WTC11 (cell line): ENCODE measurements around the gene FNDC3B. TPM values are rescaled to one million over a fixed set of nuclear protein-coding genes. Genes with fewer than 3 reads are reported as not detected.

ENCODE experiments used
- ATAC-seq: fragments of 200-7000 bp; cut with Tn5 transposase; 2 replicates; pipeline ENCODE4 v1.10.0; 2021; ENCODE audit warnings: mild to moderate bottlenecking, moderate library complexity
- CTCF ChIA-PET: fragments of 300-600 bp; sonication (Branson Sonifier 250); formaldehyde crosslinking; loops from one replicate; lab custom pipeline; 2021; ENCODE audit warnings: antibody characterized with exemption; lab: Charles Lee
- POLR2A ChIA-PET: fragments of 350-600 bp; sonication (Branson Sonifier 250); formaldehyde crosslinking; loops from one replicate; lab custom pipeline; 2021; ENCODE audit warnings: antibody characterized with exemption; lab: Charles Lee
- DNase-seq: peaks from one replicate; pipeline ENCODE4 v3.0.0; 2021; ENCODE audit warnings: low spot score
- H3K27ac Mint-ChIP-seq: 2 replicates; pipeline ENCODE4 v1.8.0; 2021; ENCODE audit warnings: mixed read lengths
- H3K27me3 Mint-ChIP-seq: 2 replicates; pipeline ENCODE4 v1.8.0; 2021; ENCODE audit warnings: low read depth, mild to moderate bottlenecking, moderate library complexity, mixed read lengths
- H3K36me3 Mint-ChIP-seq: 2 replicates; pipeline ENCODE4 v1.8.0; 2021; ENCODE audit warnings: mixed read lengths
- H3K4me1 Mint-ChIP-seq: 2 replicates; pipeline ENCODE4 v1.8.0; 2022; ENCODE audit warnings: mixed read lengths
- H3K4me3 Mint-ChIP-seq: 2 replicates; pipeline ENCODE4 v1.8.0; 2021; ENCODE audit warnings: mild to moderate bottlenecking, moderate library complexity, mixed read lengths
- H3K9me3 Mint-ChIP-seq: 2 replicates; pipeline ENCODE4 v1.8.0; 2021; ENCODE audit warnings: mixed read lengths
- AR ChIP-seq: fragments of 250-450 bp; sonication (Bioruptor Pico); IDR thresholded peaks from 2 replicates; pipeline ENCODE4 v1.9.0; 2021; ENCODE audit warnings: mild to moderate bottlenecking
- CTCF ChIP-seq: fragments of 200-600 bp; IDR thresholded peaks from 2 replicates; pipeline ENCODE4 v1.8.0; 2022; ENCODE audit warnings: antibody characterized with exemption
- E2F1 ChIP-seq: sonication (generic); formaldehyde crosslinking; IDR thresholded peaks from 2 replicates; pipeline ENCODE4 v1.8.0; 2022; ENCODE audit warnings: mild to moderate bottlenecking, missing genetic modification reagents
- ELF4 ChIP-seq: sonication (generic); formaldehyde crosslinking; IDR thresholded peaks from 2 replicates; pipeline ENCODE4 v1.8.1; 2022; ENCODE audit warnings: low read depth, mild to moderate bottlenecking, moderate library complexity, missing genetic modification reagents
- JAZF1 ChIP-seq: fragments of 250-450 bp; sonication (Bioruptor Pico); IDR thresholded peaks from 2 replicates; pipeline ENCODE4 v1.9.0; 2021; ENCODE audit warnings: moderate library complexity, mild to moderate bottlenecking, inconsistent platforms
- MYBL2 ChIP-seq: sonication (generic); formaldehyde crosslinking; IDR thresholded peaks from 2 replicates; pipeline ENCODE4 v1.8.1; 2023; ENCODE audit warnings: mild to moderate bottlenecking, moderate library complexity, missing genetic modification reagents
- NFE2L1 ChIP-seq: sonication (generic); formaldehyde crosslinking; IDR thresholded peaks from 2 replicates; pipeline ENCODE4 v1.8.1; 2023; ENCODE audit warnings: missing genetic modification reagents
- NR3C1 ChIP-seq: sonication (generic); formaldehyde crosslinking; conservative IDR thresholded peaks from 2 replicates; pipeline ENCODE4 v1.8.1; 2023; ENCODE audit warnings: low read depth, mild to moderate bottlenecking, missing genetic modification reagents
- OVOL2 ChIP-seq: fragments of 250-450 bp; sonication (Bioruptor Pico); IDR thresholded peaks from 2 replicates; pipeline ENCODE4 v1.9.0; 2021; ENCODE audit warnings: mild to moderate bottlenecking, borderline replicate concordance
- SMAD3 ChIP-seq: sonication (generic); formaldehyde crosslinking; IDR thresholded peaks from 2 replicates; pipeline ENCODE4 v1.8.0; 2022; ENCODE audit warnings: missing genetic modification reagents, mild to moderate bottlenecking, borderline replicate concordance
- SMAD4 ChIP-seq: sonication (generic); formaldehyde crosslinking; IDR thresholded peaks from 2 replicates; pipeline ENCODE4 v1.8.0; 2022; ENCODE audit warnings: mild to moderate bottlenecking, missing genetic modification reagents
- TEAD1 ChIP-seq: sonication (generic); formaldehyde crosslinking; IDR thresholded peaks from 2 replicates; pipeline ENCODE4 v1.8.0; 2022; ENCODE audit warnings: mild to moderate bottlenecking, missing genetic modification reagents
- USF1 ChIP-seq: sonication (generic); formaldehyde crosslinking; IDR thresholded peaks from 2 replicates; pipeline ENCODE4 v1.8.0; 2022; ENCODE audit warnings: mild to moderate bottlenecking, missing genetic modification reagents
- ZNF263 ChIP-seq: sonication (generic); formaldehyde crosslinking; IDR thresholded peaks from 2 replicates; pipeline ENCODE4 v1.8.1; 2022; ENCODE audit warnings: low read depth, mild to moderate bottlenecking, moderate library complexity, missing genetic modification reagents
- ZNF423 ChIP-seq: fragments of 250-450 bp; sonication (Bioruptor Pico); IDR thresholded peaks from 2 replicates; pipeline ENCODE4 v2.1.2; 2022; ENCODE audit warnings: mild to moderate bottlenecking, moderate library complexity
- ZNF671 ChIP-seq: fragments of 250-450 bp; sonication (Bioruptor Pico); IDR thresholded peaks from 2 replicates; pipeline ENCODE4 v1.8.0; 2021; ENCODE audit warnings: mild to moderate bottlenecking
- total RNA-seq: library from RNA; stranded (reverse); gene quantifications from 3 replicates; pipeline ENCODE4 v1.2.3, GENCODE V29; 2021
- TF ChIP-seq, protein P1 (sequence below): sonication (generic); formaldehyde crosslinking; IDR thresholded peaks from 2 replicates; pipeline ENCODE4 v1.8.1; 2022; ENCODE audit warnings: mild to moderate bottlenecking, missing genetic modification reagents, moderate library complexity, borderline replicate concordance
- TF ChIP-seq, protein P2 (sequence below): sonication (generic); formaldehyde crosslinking; IDR thresholded peaks from 2 replicates; pipeline ENCODE4 v1.8.1; 2023; ENCODE audit warnings: mild to moderate bottlenecking, moderate library complexity, missing genetic modification reagents
- TF ChIP-seq, protein P3 (sequence below): sonication (generic); formaldehyde crosslinking; IDR thresholded peaks from 2 replicates; pipeline ENCODE4 v1.8.1; 2023; ENCODE audit warnings: mild to moderate bottlenecking, missing genetic modification reagents, moderate library complexity

Gene FNDC3B
- total RNA-seq, 1 experiment from 2014 or later: 42.8 TPM

DNA sequence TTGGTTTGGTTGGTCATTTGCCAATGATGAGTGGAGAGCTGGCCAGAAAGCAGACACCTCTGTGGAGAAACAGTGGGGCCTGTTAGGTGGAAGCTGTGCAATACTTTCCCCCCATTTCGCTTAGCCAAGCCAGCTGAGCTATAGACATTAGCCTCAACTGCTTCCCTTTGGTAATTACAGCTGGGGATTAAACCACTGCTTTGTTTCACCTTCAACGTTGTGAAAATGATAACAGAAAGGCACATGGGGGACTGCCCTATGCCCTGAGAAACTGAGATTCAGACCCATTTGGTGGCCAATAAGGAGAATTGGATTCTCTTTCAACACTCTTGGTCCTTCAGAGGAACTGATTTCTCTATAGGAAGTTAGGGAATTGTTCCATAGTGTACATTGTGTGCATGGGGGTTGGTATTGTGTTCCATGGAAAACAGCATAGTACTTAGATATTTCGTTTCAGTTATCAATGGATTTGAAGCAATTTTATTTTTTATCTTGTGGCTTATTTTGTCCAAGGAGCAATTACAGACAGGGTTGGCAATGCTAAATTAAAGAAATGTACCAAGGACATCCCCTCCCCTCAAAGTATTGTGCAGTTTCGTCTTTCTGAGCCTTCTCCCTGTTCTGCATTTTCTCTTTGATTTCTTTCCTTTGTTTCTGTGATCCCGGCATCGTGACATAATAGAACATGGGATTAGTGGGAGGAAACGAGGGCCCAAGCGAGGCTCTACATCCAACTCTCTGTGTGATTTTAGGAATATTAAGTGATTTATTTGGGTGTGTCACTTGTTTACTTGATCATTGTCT is 194.3 kb downstream of the FNDC3B start:
- Mint-ChIP-seq H3K4me1 (peaks cover 10% of the 10 kb centered on the region; the same call in 1 of the 2 replicates), H3K27ac (no peak overlapping the region; the same call in 1 of the 2 replicates), H3K4me3 (no peak overlapping the region), H3K27me3 (no peaks in the 10 kb centered on the region), H3K9me3 (peaks cover 4% of the 10 kb centered on the region), H3K36me3 (peaks cover 7% of the 10 kb centered on the region; the same call in 1 of the 2 replicates)
- DNase-seq: no peak
- no peak for TF ChIP-seq ZNF423 (CRISPR knock-in tag)
- TF ChIP-seq, protein P1, sequence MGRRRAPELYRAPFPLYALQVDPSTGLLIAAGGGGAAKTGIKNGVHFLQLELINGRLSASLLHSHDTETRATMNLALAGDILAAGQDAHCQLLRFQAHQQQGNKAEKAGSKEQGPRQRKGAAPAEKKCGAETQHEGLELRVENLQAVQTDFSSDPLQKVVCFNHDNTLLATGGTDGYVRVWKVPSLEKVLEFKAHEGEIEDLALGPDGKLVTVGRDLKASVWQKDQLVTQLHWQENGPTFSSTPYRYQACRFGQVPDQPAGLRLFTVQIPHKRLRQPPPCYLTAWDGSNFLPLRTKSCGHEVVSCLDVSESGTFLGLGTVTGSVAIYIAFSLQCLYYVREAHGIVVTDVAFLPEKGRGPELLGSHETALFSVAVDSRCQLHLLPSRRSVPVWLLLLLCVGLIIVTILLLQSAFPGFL (CRISPR knock-in tag): no peak
- TF ChIP-seq AR (CRISPR knock-in tag): no peak
- no peak for TF ChIP-seq ZNF263 (CRISPR knock-in tag)
- no peak for TF ChIP-seq ZNF671 (CRISPR knock-in tag)
- TF ChIP-seq, protein P2, sequence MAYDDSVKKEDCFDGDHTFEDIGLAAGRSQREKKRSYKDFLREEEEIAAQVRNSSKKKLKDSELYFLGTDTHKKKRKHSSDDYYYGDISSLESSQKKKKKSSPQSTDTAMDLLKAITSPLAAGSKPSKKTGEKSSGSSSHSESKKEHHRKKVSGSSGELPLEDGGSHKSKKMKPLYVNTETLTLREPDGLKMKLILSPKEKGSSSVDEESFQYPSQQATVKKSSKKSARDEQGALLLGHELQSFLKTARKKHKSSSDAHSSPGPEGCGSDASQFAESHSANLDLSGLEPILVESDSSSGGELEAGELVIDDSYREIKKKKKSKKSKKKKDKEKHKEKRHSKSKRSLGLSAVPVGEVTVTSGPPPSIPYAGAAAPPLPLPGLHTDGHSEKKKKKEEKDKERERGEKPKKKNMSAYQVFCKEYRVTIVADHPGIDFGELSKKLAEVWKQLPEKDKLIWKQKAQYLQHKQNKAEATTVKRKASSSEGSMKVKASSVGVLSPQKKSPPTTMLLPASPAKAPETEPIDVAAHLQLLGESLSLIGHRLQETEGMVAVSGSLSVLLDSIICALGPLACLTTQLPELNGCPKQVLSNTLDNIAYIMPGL (CRISPR knock-in tag): no peak
- TF ChIP-seq OVOL2 (CRISPR knock-in tag): no peak
- no peak for TF ChIP-seq USF1 (CRISPR knock-in tag)
- TF ChIP-seq SMAD4 (CRISPR knock-in tag): no peak
- TF ChIP-seq JAZF1 (CRISPR knock-in tag): no peak
- TF ChIP-seq SMAD3 (CRISPR knock-in tag): no peak
- TF ChIP-seq MYBL2 (CRISPR knock-in tag): no peak
- no peak for ATAC-seq
- CTCF ChIA-PET: interaction anchor here (1.1 kb wide), 1 partner anchor 17 kb away, joined by 3 read pairs; no protein-coding TSS in a partner anchor
- POLR2A ChIA-PET: interaction anchor here (0.5 kb wide), 1 partner anchor 88 kb away, joined by 4 read pairs; no protein-coding TSS in a partner anchor

GRCh38 chr3:172235698-172236097 is 196.3 kb downstream of the FNDC3B start:
- CTCF ChIA-PET: no interaction called here
- H3K27ac Mint-ChIP-seq: no peak overlapping the region
- H3K4me3 Mint-ChIP-seq: no peak overlapping the region
- POLR2A ChIA-PET: no interaction called here
- peaks cover 17% of the 10 kb centered on the region for H3K9me3 Mint-ChIP-seq
- DNase-seq (no peak), ATAC-seq (no peak)
- no peaks in the 10 kb centered on the region for H3K27me3 Mint-ChIP-seq
- peaks cover 22% of the 10 kb centered on the region for H3K36me3 Mint-ChIP-seq
- peaks cover 10% of the 10 kb centered on the region; the same call in 1 of the 2 replicates for H3K4me1 Mint-ChIP-seq
- TF ChIP-seq ZNF671 (CRISPR knock-in tag) (no peak), ZNF263 (CRISPR knock-in tag) (no peak), E2F1 (no peak), NFE2L1 (CRISPR knock-in tag) (no peak), NR3C1 (CRISPR knock-in tag) (no peak), TEAD1 (CRISPR knock-in tag) (no peak), ELF4 (CRISPR knock-in tag) (no peak), CTCF (no peak)
- TF ChIP-seq, protein P1 (CRISPR knock-in tag): no peak
- TF ChIP-seq, protein P3, sequence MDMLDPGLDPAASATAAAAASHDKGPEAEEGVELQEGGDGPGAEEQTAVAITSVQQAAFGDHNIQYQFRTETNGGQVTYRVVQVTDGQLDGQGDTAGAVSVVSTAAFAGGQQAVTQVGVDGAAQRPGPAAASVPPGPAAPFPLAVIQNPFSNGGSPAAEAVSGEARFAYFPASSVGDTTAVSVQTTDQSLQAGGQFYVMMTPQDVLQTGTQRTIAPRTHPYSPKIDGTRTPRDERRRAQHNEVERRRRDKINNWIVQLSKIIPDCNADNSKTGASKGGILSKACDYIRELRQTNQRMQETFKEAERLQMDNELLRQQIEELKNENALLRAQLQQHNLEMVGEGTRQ (CRISPR knock-in tag): no peak
- TF ChIP-seq, protein P2 (CRISPR knock-in tag): no peak
